Fibroblast of skin of right quadriceps (primary cell): ENCODE data around the gene SOCS7.
A peak's percentile ranks its signal among the peaks of the same experiment; 100 is the strongest.

Experiments
- DNase-seq: peaks from one replicate; pipeline ENCODE4 v3.0.0-alpha.2; 2013

The SOCS7 gene

GRCh38 chr17:38442548-38442947 lies 90.9 kb downstream of the SOCS7 start:
- DNase-seq, result no peak

DNA sequence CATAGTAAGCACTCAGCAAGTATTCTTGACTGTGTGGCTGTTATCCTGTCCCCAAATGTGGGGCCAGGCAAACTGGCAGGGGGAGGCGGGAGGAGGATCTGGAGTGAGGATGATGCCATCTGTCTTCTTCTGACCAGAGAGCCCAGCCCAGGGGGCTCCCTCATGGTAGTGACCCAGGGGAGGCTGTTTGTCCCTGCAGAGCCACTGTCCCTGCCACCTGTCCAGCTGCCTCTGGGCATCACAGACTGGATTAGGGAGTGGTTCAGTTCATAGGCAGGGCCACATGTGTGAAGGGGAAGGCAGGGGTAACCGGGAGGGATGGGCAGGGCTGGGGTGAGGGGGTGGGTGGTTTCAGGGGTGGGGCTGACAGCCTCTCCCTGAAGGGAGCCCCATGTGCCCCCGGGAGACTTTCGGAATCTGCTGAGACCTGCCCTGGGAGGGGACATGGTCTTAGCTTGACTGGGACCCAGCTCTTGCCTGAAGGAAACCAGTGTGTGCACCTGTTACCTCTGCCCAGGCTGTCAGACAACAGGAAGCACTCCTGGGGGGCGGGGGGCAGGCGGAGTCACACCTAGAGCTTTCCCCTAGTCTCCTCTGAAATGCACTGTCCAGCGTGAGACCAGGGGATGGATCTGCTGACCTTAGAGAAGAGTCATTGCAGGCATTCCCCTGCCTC lies 91.8 kb downstream of the SOCS7 start:
- no peak for DNase-seq

DNA sequence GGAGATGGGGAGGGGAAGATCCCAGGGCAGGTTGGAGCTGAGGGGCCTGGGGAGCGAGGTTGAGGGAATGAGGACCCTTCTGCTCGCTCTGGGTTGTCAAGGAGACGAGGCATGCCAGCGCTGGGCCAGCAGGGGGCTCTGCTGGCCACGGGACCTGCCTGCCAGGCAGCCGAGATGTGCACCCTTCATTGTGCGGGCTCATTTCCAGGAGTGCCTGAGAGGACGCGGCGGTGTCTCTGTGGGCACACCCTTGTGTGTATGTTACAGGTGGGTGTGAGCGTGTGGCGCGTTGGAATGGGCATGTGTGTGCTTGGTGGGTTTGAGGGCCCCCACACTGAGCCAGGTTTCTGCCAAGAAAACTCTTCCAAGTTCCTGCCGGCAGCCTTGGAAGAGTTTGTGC lies 92.5 kb downstream of the SOCS7 start:
- DNase-seq, result peak; percentile 66

DNA sequence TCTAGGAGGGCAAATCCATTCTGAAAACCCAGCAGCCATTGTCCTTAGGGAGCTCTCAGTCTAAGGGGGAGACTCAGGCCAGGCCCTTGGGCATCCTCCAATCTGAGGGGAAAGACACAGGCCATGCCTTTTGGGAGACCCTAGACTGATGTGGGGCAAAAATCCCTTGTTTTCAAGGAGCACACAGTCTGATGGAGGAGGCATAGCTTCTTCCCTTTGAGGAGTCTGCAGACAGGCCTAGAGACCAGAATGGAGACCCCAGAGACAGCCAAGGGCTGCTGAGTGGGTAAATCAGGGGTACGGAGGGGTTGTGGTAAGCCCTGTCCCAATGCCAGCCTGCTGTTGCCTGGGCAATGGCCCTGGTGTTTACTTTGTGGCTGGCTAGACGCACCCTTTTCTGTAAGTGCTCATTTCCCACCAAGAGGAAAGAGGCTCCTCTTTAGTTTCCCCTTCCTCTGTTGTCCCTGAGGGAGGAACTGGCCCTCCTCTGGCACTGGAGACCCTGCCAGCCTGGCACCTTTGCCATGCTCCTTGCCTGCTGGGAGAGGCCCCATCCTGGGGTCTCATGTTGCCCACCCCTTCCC lies 96.0 kb downstream of the SOCS7 start:
- DNase-seq, result no peak

DNA sequence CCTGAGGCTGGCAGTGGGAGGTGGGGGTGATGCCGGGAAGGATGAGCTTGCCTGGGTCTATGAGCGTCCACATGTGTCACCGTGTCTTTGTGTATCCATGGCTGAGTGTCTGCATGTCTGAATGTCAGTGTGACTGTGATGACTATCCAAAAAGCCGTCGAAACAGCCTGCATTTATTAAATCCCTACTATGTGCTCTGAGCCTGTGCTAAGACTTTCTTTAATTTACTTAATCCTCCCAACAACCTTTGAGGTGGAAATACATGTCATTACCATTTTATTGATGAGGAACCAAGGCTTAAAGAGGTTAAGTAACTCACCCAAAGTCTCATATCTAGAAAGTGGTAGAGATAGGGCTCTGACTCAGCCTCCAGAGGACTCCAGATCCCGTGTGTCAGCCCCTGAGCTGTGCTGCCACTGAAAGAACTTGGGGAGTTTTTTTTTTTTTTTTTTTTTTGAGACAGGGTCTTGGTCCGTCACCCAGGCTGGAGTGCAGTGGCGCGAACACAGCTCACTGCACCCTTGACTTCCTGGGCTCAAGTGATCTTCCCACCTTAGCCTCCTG lies 96.6 kb downstream of the SOCS7 start:
- DNase-seq, result peak; percentile 44

DNA sequence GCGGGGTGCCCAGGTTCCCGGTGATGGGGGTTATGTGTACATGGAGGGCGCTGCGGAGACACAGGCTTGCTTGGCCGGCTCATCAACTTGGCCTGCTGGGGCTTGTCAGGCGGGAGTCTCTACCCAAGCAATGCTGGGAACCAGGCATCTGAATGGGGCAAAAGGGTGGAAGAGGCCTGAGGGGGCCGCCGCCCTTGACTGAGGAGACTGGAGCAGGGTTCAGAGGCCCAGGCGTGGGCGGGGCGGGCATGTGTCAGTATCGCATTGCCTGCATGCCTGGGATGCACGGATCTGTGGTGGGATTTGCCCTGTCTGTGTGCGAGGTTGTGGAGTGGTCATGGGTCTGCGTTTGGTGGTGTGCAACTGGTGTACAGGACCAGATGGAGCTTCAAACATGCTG lies 97.7 kb downstream of the SOCS7 start:
- DNase-seq, result peak; percentile 34

DNA sequence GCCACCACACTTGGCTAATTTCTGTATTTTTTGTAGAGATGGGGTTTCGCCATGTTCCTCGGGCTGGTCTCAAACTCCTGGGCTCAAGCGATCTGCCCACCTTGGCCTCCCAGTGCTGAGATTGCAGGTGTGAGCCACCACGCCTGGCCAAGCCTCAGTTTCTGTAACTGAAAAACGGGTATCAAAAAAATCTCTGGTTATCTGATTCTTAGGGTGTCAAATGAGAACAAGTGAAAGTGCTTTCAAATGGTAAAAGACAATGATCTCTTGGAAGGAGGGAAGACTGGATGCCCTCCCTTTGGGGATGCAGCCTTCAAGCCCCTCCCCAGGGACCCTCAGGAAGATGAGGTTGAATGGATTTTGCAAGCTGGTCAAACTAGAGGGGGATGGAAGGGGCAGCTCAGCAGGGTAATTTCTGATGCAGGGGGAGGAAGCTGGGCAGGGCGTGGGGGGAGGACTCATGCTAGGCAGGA lies 98.9 kb downstream of the SOCS7 start:
- no peak for DNase-seq

DNA sequence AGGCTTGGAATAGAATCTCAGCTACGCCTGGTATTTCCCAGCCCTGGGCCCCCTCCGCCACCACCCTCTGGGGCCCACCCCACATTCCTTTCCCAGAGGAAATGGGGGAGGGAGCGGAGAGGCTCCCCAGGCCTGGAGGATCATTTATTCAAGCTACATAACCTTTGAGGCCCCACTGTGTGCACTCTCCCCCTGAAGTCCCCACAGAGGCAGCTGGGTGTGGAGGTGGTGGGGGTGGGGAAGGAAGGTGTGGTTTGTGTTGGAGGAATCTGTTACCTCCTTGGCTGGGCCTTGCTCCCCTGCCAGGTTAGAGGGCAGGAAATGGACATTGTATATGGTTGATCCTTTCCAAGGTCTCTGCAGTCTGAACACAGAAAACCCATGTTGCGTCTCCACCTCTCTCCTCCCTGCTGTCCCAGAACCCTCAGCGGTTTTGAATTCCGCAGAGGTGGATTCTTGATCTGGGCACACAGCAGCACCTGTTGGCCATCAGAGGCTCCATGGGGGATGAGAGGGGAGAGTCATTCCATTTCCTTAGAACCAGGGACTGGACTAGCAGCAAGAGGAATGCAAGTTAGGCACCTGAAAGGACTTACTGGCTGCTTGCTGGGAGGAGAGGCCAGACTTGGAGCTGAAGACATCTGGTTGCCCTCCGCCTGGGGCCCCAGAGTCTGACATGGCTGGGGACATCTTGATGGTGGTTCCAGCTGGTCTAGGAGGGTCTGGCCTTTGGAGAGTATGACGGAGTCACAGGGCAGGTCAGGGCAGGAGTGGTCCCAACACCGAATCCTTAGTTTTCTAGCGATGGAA lies 99.6 kb downstream of the SOCS7 start:
- peak; percentile 95 for DNase-seq

DNA sequence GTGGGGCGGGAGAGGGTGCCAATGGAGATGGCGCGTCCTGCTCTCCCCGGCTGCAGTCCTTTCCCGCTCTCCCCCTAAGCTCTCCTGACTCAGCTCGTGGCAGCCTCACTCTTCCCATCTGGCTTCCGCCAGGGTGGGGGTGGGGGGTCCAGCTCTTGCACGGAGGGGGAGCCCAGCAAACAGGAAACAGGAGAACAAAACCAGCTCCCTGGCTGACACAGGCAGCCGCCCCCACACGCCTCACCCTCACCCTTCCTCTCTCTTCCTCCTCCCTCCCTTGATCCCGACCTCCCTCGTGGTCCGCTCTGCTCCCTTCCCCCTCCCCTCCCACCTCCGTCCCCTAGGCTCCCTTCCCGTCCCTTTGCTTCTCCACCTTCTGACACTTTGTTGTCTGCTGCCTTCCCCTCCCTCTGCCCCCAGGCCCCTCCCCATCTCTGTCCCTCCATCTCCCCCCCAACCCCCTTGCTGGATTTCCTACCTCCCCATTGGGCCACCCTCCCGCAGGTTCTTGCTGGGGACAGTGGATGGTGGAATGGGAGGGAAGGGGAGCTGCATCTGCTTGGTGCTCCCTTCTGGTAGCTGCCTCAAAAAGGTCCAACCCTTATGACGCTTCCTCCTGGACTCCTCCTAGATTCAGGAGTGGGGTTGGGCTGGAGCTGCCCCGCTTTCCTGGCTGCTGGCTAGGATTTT lies 100.3 kb downstream of the SOCS7 start:
- peak; percentile 98 for DNase-seq

- no peak for DNase-seq
These were observed 101.1 kb downstream of the SOCS7 start for GRCh38 chr17:38452719-38453118.

DNA sequence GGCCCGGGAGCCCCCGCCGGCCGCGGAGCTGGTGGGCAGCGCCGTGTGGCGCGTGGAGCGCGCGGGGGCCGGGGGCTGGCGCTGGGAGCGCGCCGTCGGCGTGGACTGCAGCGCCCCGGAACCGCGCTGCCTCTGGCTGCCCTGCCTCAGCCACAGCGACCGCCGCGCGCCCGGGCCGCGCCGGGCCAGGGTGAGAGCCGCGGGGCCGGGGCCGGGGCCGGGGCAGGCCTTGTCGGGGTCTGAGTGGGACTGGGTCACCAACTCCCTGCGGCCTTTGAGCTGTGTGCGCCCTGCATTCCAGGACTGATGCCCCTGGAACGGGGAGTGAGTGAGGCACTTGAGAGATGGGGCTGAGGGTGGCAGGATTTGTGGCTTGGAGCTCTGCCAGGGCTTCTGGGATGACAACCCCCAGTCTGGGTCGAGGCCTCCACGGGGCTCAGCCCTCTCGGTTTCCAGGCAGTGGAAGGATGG lies 102.3 kb downstream of the SOCS7 start:
- DNase-seq, result peak; percentile 76

GRCh38 chr17:38454532-38454931 lies 102.9 kb downstream of the SOCS7 start:
- DNase-seq, result peak; percentile 67
